OCI-LY1 (cell line): Measurements from ENCODE around the gene IGSF11.

Experiments used
- H2AFZ ChIP-seq: fragments of 200-600 bp; sonication (generic), shearing (Covaris generic); 2 replicates; pipeline ENCODE4 v1.6.0; 2014; ENCODE audit warnings: antibody characterized with exemption, mild to moderate bottlenecking, low read length
- H3F3A ChIP-seq: fragments of 200-600 bp; sonication (generic), shearing (Covaris generic); 2 replicates; pipeline ENCODE4 v1.6.0; 2014; ENCODE audit warnings: mild to moderate bottlenecking, antibody characterized with exemption, low read length, moderate library complexity; ENCODE audit not compliant: insufficient read depth
- H3K27ac ChIP-seq: fragments of 200-600 bp; sonication (generic); 2 replicates; pipeline ENCODE4 v1.5.1; 2014; ENCODE audit warnings: low read length, mixed run types, mild to moderate bottlenecking, low read depth; ENCODE audit not compliant: poor library complexity, severe bottlenecking
- H3K27me3 ChIP-seq: fragments of 200-600 bp; sonication (generic); 2 replicates; pipeline ENCODE4 v1.6.0; 2014; ENCODE audit warnings: antibody characterized with exemption, mild to moderate bottlenecking, low read length, moderate library complexity; ENCODE audit not compliant: insufficient read depth
- H3K36me3 ChIP-seq: fragments of 200-600 bp; sonication (generic); 2 replicates; pipeline ENCODE4 v1.6.1; 2014; ENCODE audit warnings: mild to moderate bottlenecking, antibody characterized with exemption, low read length, moderate library complexity, mixed read lengths; ENCODE audit not compliant: insufficient read depth
- H3K4me1 ChIP-seq: fragments of 200-600 bp; sonication (generic); 2 replicates; pipeline ENCODE4 v1.5.1; 2014; ENCODE audit warnings: mild to moderate bottlenecking, low read length, moderate library complexity; ENCODE audit not compliant: insufficient read depth, severe bottlenecking
- H3K4me2 ChIP-seq: fragments of 200-600 bp; sonication (generic), shearing (Covaris generic); 2 replicates; pipeline ENCODE4 v1.6.1; 2014; ENCODE audit warnings: low read length
- H3K4me3 ChIP-seq: fragments of 200-600 bp; sonication (generic); 2 replicates; pipeline ENCODE4 v1.5.1; 2014; ENCODE audit warnings: low read length, low read depth, mild to moderate bottlenecking, mixed read lengths; ENCODE audit not compliant: poor library complexity, severe bottlenecking
- H3K79me2 ChIP-seq: fragments of 200-600 bp; shearing (Covaris generic); 2 replicates; pipeline ENCODE4 v1.6.1; 2016; ENCODE audit warnings: mixed run types, low read length, mixed read lengths; ENCODE audit not compliant: insufficient read depth
- H3K9ac ChIP-seq: fragments of 200-600 bp; sonication (generic), shearing (Covaris generic); 2 replicates; pipeline ENCODE4 v1.6.1; 2014; ENCODE audit warnings: mild to moderate bottlenecking, low read length, mixed read lengths
- H3K9me2 ChIP-seq: fragments of 200-600 bp; sonication (generic), shearing (Covaris generic); 2 replicates; pipeline ENCODE4 v1.6.1; 2014; ENCODE audit warnings: low read depth, mild to moderate bottlenecking, low read length, mixed read lengths
- H3K9me3 ChIP-seq: fragments of 200-600 bp; shearing (Covaris generic); 2 replicates; pipeline ENCODE4 v1.6.1; 2014; ENCODE audit warnings: low read length, mixed read lengths
- H4K20me1 ChIP-seq: fragments of 200-600 bp; sonication (generic), shearing (Covaris generic); 2 replicates; pipeline ENCODE4 v1.6.0; 2016; ENCODE audit warnings: mild to moderate bottlenecking, low read length; ENCODE audit not compliant: insufficient read depth
- CTCF ChIP-seq: fragments of 200-600 bp; sonication (generic), shearing (Covaris generic); IDR thresholded peaks from 2 replicates; pipeline ENCODE4 v1.5.1; 2017; ENCODE audit warnings: mild to moderate bottlenecking, antibody characterized with exemption, low read length, moderate library complexity, mixed read lengths
- EZH2 ChIP-seq: fragments of 200-600 bp; sonication (generic), shearing (Covaris generic); IDR thresholded peaks from 2 replicates; pipeline ENCODE4 v1.8.0; 2017; ENCODE audit warnings: borderline replicate concordance, mixed run types, mild to moderate bottlenecking, antibody characterized with exemption, low read length, moderate library complexity, mixed read lengths

The IGSF11 gene

GRCh38 chr3:118968640-118969039 lies 66.0 kb downstream of the IGSF11 start:
- Histone ChIP-seq H3K27ac (no peak overlapping the region), H3K4me1 (no peaks in the 10 kb centered on the region), H4K20me1 (no peaks in the 10 kb centered on the region), H3K9me2 (no peaks in the 10 kb centered on the region), H3K27me3 (no peaks in the 10 kb centered on the region), H3F3A (no peaks in the 10 kb centered on the region), H3K4me3 (no peak overlapping the region), H2AFZ (no peak overlapping the region), H3K4me2 (no peak overlapping the region), H3K9me3 (no peaks in the 10 kb centered on the region), H3K79me2 (no peaks in the 10 kb centered on the region), H3K36me3 (no peaks in the 10 kb centered on the region), H3K9ac (no peak overlapping the region)
- no peak for TF ChIP-seq EZH2
- no peak for TF ChIP-seq CTCF

- no peaks in the 10 kb centered on the region for H3K27me3 ChIP-seq
- no peak for TF ChIP-seq CTCF
- no peak for TF ChIP-seq EZH2
- no peak overlapping the region for H3K4me3 ChIP-seq
- H3K27ac ChIP-seq: no peak overlapping the region
- H3K9me3 ChIP-seq: no peaks in the 10 kb centered on the region
- no peak overlapping the region for H3K4me2 ChIP-seq
- H3K79me2 ChIP-seq: no peaks in the 10 kb centered on the region
- H3K36me3 ChIP-seq: no peaks in the 10 kb centered on the region
- H3K9me2 ChIP-seq: no peaks in the 10 kb centered on the region
- H3K4me1 ChIP-seq: no peaks in the 10 kb centered on the region
- no peaks in the 10 kb centered on the region for H3F3A ChIP-seq
- H2AFZ ChIP-seq: no peak overlapping the region
- H4K20me1 ChIP-seq: no peaks in the 10 kb centered on the region
- no peak overlapping the region for H3K9ac ChIP-seq
These were observed 66.5 kb downstream of the IGSF11 start for GRCh38 chr3:118968111-118968510.

- Histone ChIP-seq H3K9me2 (no peaks in the 10 kb centered on the region), H2AFZ (no peak overlapping the region), H3K9me3 (no peaks in the 10 kb centered on the region), H3K27me3 (no peaks in the 10 kb centered on the region), H3K27ac (no peak overlapping the region), H4K20me1 (no peaks in the 10 kb centered on the region), H3K4me2 (no peak overlapping the region), H3K79me2 (no peaks in the 10 kb centered on the region), H3K9ac (no peak overlapping the region), H3K36me3 (no peaks in the 10 kb centered on the region), H3F3A (no peaks in the 10 kb centered on the region), H3K4me3 (no peak overlapping the region), H3K4me1 (no peaks in the 10 kb centered on the region)
- no peak for TF ChIP-seq CTCF
- no peak for TF ChIP-seq EZH2
These were observed 67.9 kb downstream of the IGSF11 start for GRCh38 chr3:118966700-118967099.
